ENCODE results near the gene TBXAS1. TPM values are rescaled to one million over a fixed set of nuclear protein-coding genes. Genes with fewer than 3 reads are reported as not detected.

TBXAS1 gene
- total and polyA plus RNA-seq, 2 of the 8 experiments (the other 6 are each of a cell fraction or from before 2014, with no cell fraction given): 0.86 to 2.1 TPM

- H3K27me3 ChIP-seq (replicated peaks in 1 of 4; ENCODE audit: control insufficient read depth in 3 of 4, extremely low read depth in 1 of 4, insufficient read depth in 3 of 4, low read length in 3 of 4): no peaks in the 10 kb centered on the region
- no peak overlapping the region for H4K5ac ChIP-seq (ENCODE audit: insufficient read length, low read depth, low read length)
- no peak overlapping the region for H2BK120ac ChIP-seq (replicated peaks; ENCODE audit: low read depth, low read length)
- no peak overlapping the region for H2AK5ac ChIP-seq (ENCODE audit: low read depth, low read length)
- H3K14ac ChIP-seq (ENCODE audit: insufficient read length): no peak overlapping the region
- no peaks in the 10 kb centered on the region for H3K79me2 ChIP-seq (ENCODE audit: control insufficient read depth in 1 of 2, insufficient read depth in 2 of 2, low read length in 2 of 2)
- H3K4me1 ChIP-seq (replicated peaks in 1 of 4; ENCODE audit: control insufficient read depth in 3 of 4, insufficient read depth in 4 of 4, low read length in 3 of 4): peaks cover 0 to 9% (median 0%) of the 10 kb centered on the region in 4 experiments; a peak in 2 of 7 replicates
- no peak overlapping the region for H3K4me2 ChIP-seq (ENCODE audit: insufficient read depth in 1 of 2, low read depth in 2 of 2, low read length in 2 of 2)
- 0 out of 2 replicates have a peak, but pooled peaks cover 2% of the 10 kb centered on the region for H3K23me2 ChIP-seq (ENCODE audit: low read depth, low read length)
- no peak overlapping the region for H2BK5ac ChIP-seq (ENCODE audit: low read depth, low read length)
- no peaks in the 10 kb centered on the region for H4K20me1 ChIP-seq (replicated peaks in 1 of 2; ENCODE audit: control insufficient read depth in 1 of 2, insufficient read depth in 2 of 2, low read length in 2 of 2)
- POLR2A ChIA-PET (ENCODE audit: partially characterized antibody): no interaction called here
- H2BK15ac ChIP-seq (ENCODE audit: low read length): 0 out of 2 replicates have a peak overlapping the region, but pooled peaks have one; percentile 18
- DNase-seq (ENCODE audit: low read depth in 1 of 2, low spot score in 2 of 2): no peak
- no peak overlapping the region for H3K23ac ChIP-seq (ENCODE audit: insufficient read length)
- no peak overlapping the region for H3K27ac ChIP-seq (ENCODE audit: low read depth, low read length)
- peak overlapping the region; percentile 28; the same call in 1 of the 2 replicates for H4K8ac ChIP-seq (ENCODE audit: extremely low read depth, insufficient read depth, low read length)
- no peaks in the 10 kb centered on the region for H3K9me3 ChIP-seq (ENCODE audit: insufficient read depth in 2 of 2, low read depth in 1 of 2, low read length in 1 of 2)
- 100% methylated on average over 2 of the region's 2 CpGs; no CpG with 5 or more reads in 1 of the 2 experiments for WGBS, 2 experiments (ENCODE audit: extremely low coverage in 1 of 2, insufficient coverage in 1 of 2, insufficient read length in 1 of 2, insufficient replicate concordance in 2 of 2, low coverage in 1 of 2, low lambda C conversion rate in 2 of 2, missing lambda C conversion rate in 1 of 2)
- no peak overlapping the region for H3K56ac ChIP-seq (replicated peaks; ENCODE audit: insufficient read length, low read depth, low read length)
- no peak overlapping the region for H2BK20ac ChIP-seq (ENCODE audit: low read length)
- H3K4ac ChIP-seq (replicated peaks; ENCODE audit: insufficient read length, low read depth, low read length): no peak overlapping the region
- no peak overlapping the region for H3K9ac ChIP-seq (replicated peaks in 1 of 4; ENCODE audit: extremely low read depth in 1 of 4, low read depth in 3 of 4, low read length in 3 of 4)
- CTCF ChIA-PET (ENCODE audit: partially characterized antibody): interaction anchor here (2.4 to 3.7 kb wide), 3 partner anchors 9 to 348 kb away, joined by 11 to 21 read pairs (median 15); no protein-coding TSS in a partner anchor
- no peak overlapping the region for H2AFZ ChIP-seq (ENCODE audit: low read length)
- H3K79me1 ChIP-seq (ENCODE audit: low read depth, low read length): no peaks in the 10 kb centered on the region
- no peak overlapping the region for H2BK12ac ChIP-seq (ENCODE audit: low read depth, low read length)
- no peak for TF ChIP-seq SP1 (IDR thresholded peaks at IDR 0.05; ENCODE audit: low read depth, low read length)
- TF ChIP-seq KDM5A (IDR thresholded peaks at IDR 0.05; ENCODE audit: low read length): no peak
- TF ChIP-seq CBX8 (IDR thresholded peaks at IDR 0.05; ENCODE audit: borderline replicate concordance, low read depth, low read length): no peak
- no peaks in the 10 kb centered on the region for H3K36me3 ChIP-seq (ENCODE audit: control insufficient read depth in 2 of 4, insufficient read depth in 4 of 4, low read length in 3 of 4)
- H4K91ac ChIP-seq (replicated peaks; ENCODE audit: insufficient read length, low read length): no peak overlapping the region
- no peak overlapping the region for H3K4me3 ChIP-seq (ENCODE audit: extremely low read depth in 1 of 4, insufficient read depth in 2 of 4, low read depth in 3 of 4, low read length in 4 of 4)
- H3K18ac ChIP-seq (ENCODE audit: extremely low read depth, low read length): no peak overlapping the region; the same call in 1 of the 2 replicates
- FAIRE-seq: no peak
Observed at GRCh38 chr7:139993592-139993991, 164.5 kb downstream of the TBXAS1 start.

All from H1 (cell line).